Sciatic nerve (tissue), 2 donors: ENCODE data around the gene MYO19. TPM values are rescaled to one million over a fixed set of nuclear protein-coding genes. Genes with fewer than 3 reads are reported as not detected.
"Not testable (repeated sequence)": the region's sequence is repeated elsewhere in the genome, so short reads cannot be mapped to it uniquely, and the experiment has no call there.

Source experiments
- ATAC-seq: fragments of 200-7000 bp; cut with Tn5 transposase; one replicate; pipeline ENCODE4 v1.9.1; 2020; ENCODE audit warnings: mild to moderate bottlenecking, moderate library complexity
- DNase-seq: peaks from one replicate; pipeline ENCODE4 v3.0.0-alpha.2; 2020; ENCODE audit warnings: low spot score
- intact Hi-C: fragments of 100-400 bp; cut with DNase I; formaldehyde crosslinking; loops from one replicate; pipeline ENCODE4 v1.14.2; 2022
- total RNA-seq: library from RNA; stranded (reverse); fragmentation: NEBNext Ultra II Directional; extraction: Animal tissue kit (Norgen Biotek cat#: 25700); gene quantifications from one replicate; pipeline ENCODE4 v1.2.1, GENCODE V29; 2021
- donor health status: DM: no; HTN: no; CAD: no.
- donor health status: DM: no; HTN: no; CAD: no.

MYO19 gene
- total RNA-seq, 1 donor from 2014 or later, result 46.5 TPM

DNA sequence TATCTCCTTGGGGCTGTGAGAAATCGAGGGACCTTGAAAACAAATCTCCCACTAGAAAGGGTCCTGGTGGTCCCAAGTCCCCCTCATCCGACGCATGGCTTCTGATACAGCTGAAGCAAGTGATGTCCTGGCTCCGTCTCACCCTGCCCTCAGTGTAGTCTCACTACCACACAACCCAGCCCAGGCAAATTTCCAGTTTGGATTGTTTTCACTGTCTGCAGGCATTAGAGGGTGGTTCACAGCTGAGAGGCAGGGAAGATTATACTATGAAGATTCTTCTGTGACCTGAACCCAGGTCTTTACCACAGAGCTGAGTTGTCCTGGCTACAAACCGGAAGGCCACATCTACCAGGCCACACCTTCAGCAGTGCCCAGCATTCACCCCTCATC lies 30.5 kb downstream of the MYO19 start:
- ATAC-seq (no peak), DNase-seq (no peak)
- intact Hi-C loops, result no loop called here

DNA sequence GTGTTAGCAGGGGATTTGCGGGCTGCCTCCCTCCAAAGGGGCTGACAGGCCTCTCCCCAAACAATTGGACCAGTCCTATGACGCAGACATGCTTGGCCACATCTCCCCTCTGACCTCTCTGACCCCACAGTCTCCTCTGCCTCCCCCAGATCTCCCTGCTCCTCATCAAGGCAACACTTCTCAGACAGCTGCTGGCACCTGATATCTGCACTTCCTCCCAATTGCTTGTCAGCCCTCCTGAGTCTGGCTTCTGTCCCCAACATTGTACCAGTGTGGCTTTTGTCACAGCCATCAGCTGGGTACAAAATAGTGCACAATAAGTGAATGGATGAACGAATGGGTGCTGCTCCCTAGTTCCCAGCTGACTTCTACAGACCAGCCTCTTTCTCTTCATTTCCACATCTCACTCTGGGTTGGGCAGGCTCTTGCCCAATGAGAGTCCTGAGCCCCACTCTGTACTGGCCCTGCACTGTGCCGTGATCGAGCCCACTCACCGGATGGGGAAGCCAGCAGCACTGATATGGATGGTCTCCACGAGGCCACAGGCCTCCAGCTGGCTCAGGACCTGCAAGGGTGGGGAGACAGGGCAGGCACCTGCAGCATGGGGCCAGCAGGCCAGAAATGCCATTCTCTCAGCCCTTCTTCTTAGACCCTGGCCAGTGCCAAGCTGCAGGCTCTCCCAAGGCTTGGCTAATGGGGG lies 31.1 kb downstream of the MYO19 start:
- intact Hi-C loops, result no loop called here
- no peak for ATAC-seq
- no peak for DNase-seq

DNA sequence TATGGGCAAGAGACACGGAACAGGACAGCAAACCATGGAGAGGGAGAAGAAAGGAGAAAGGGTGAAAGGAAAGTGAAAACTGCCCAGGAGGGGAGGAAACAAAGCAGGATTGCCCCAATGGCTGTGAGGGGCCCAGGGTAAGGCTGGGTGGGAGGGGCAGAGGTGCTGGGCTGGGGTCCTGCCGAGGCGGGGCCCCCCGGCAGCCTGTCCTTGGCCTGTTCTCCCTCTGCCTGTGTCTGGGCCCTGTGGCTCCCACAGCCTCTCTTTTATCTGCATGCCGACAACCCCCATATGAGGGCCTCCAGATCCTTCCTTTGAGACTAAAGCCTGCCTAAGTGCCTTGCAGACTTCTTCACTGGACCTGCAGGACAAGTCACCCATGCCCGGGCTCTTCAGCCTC lies 32.7 kb downstream of the MYO19 start:
- DNase-seq (no peak), ATAC-seq (no peak)
- intact Hi-C loops, result no loop called here

DNA sequence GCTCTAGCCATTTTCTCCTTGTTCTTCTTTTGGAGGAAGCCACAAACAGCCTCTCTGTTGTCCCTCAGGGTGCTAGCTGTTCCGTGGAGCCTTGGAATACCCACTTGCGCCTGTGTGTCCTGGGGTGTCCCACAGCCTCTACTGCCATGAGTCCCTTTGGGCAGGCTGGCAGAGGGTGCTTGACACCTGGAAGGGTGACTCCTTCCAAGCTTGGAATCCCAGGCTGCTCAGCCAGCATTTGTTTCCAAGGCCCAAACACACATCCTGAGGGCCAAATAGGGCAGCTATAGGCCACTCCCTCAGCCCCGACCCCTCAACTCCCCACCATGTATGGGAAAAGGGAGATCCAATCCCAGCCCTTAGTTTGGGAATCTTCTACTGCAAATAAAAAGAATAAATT lies 33.3 kb downstream of the MYO19 start:
- intact Hi-C loops, result no loop called here
- DNase-seq, result no peak
- no peak for ATAC-seq

DNA sequence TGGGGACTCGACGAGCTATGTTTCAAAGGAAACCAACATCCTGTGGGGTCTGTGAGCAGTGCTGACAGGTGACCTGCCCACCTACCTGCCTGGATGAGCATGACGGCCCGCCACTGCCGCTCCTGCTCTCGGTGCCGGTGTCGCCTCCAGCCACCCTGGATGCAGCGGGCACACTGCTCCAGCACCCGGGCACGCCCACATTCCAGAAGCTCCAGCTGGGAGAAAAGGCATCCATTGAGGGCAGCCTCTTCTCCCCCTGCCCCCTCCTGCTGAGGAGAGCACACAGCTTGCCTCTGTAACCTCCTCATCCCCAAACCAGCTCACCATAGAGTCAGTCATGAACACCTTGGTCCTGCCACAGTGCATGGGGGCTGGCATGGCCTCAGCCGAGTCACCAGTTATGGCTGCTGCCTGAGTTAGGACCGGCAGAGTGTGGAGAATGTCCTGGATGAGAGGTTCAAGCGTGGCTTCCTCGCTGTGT lies 33.9 kb downstream of the MYO19 start:
- DNase-seq (no peak), ATAC-seq (no peak)
- intact Hi-C loops, result no loop called here

DNA sequence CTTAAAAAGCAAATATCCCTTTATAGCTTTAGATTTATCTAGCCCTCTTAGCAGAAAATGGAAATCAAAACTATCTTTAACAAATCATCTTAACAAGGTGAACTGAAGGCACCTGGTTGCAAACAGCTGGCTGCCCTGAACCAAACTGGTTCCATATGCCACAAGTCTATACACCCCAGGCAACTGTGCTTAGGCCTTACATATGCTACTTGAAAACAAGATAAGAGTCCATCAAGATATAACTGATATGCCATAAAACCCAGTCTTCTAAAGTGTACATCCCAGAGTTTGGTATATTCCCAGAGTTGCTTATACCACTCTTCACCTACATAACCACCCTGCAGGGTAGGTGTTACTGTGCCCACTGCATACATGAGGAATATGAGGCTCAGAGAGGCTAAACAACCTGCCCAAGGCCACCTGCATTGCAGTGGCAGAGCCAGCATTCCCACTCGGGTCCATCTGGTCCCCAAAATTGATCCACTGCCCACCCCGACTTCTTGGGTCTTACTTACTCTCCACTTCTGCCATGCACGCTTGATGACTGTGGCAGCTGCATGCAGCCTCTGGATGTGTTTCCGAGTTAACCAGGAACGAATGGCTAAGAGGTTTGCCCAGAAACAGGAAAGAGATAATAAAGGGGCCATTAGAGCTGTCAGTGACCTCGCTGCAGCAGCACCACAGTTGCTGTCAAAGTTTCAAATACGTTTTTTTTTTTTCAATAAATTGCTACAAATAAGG lies 35.9 kb downstream of the MYO19 start:
- ATAC-seq (no peak), DNase-seq (no peak)
- intact Hi-C loops, result no loop called here

DNA sequence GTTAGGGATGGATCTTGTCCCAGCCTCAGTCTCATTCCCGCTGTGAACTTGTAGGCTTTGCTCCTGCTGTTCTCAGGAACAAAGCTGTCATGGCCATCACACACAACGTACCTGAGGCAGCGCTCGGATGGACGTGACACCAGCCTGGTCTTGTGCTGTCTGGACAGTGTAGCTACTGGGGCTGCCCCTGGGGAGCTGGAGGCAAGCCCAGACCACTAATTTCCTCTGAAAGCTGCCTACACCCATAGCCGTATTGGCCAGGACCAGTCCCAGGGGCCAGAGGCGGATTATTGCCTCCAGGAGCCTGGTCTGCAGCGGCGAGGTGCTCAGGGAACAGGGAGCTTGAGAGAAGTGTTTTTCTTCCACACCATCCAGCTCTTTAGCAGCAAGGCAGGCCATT lies 36.5 kb downstream of the MYO19 start:
- peak; percentile 9 for ATAC-seq
- DNase-seq, result no peak
- intact Hi-C loops, result no loop called here

DNA sequence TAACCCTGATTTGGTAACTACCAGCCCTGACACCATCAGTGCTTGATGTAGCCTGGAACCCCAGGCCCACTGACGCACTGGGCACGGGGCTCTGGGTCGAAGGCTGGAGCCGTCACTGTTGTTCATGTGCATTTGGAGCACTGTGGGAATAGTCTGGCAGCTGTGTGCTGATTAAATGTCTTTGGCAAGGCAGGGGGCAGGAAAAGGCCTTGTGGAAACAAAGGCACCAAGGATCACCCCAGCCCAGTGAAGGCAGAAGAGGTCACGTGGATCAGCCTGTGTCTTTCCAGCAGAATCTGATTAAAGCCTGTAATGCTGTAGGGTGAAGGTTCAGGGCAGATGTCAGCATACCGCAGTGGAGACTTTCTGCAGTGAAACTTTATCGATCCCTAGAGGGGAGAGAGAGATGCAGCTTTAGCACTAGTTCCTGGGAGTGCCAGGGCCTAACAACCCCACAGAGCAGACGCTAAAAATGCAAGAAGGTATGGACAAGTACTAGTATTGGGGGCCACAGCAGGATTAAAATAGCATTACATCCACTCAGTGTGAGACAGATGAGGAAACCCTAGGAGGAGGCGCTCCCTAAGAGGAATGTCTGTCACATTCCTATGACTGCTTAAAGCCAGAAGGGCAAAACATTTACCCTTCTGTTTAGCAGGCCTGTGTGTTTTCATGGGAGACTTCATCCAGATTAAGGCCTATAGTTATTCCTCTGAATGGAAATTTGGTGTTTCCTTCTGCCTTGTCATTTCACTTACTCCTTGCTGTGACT lies 38.5 kb downstream of the MYO19 start:
- ATAC-seq, result no peak

DNA sequence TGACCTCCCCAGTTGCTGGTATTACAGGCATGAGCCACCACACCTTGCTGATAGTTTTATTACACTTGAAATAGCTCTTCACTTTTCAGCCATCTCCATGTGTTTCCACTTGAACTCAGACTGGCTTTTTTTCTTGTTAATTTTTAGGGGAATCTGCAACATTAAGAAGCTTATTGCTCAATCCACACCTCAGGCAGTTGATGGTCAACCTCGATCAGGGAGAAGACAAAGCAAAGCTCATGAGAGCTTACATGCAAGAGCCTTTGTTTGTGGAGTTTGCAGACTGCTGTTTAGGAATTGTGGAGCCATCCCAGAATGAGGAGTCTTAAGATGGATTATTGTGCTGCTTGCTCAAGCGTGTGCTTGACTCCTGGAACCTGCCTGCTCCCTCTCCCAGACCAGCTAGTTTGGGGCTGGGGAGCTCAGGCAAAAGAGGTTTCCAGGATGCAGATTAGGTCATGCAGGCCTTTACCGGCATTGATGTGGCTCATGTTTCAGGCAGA lies 39.5 kb downstream of the MYO19 start:
- intact Hi-C loops, result no loop called here
- ATAC-seq (no peak), DNase-seq (no peak)

More for the DNA sequence above, 38.5 kb downstream of the MYO19 start:
- intact Hi-C loops, result no loop called here
- DNase-seq, result no peak

DNA sequence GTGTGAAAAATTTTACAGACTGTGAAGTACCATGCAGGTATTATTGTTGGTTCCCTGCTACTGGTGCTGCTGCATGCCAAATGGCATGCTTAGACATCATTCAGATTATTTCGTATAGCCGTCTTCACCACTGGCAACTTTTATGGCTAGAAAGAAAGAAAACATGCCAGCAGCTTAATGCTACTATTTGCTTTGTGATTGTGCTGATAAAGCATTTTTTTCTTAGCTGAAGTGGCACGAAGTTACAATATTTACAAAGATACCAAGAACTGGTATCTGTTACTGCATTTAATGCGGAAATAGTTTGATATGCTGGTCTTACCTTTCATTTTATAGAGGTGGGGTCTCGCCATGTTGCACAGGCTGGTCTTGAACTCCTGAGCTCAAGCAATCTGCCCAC lies 40.0 kb downstream of the MYO19 start:
- DNase-seq (no peak), ATAC-seq (no peak)
- intact Hi-C loops, result no loop called here

DNA sequence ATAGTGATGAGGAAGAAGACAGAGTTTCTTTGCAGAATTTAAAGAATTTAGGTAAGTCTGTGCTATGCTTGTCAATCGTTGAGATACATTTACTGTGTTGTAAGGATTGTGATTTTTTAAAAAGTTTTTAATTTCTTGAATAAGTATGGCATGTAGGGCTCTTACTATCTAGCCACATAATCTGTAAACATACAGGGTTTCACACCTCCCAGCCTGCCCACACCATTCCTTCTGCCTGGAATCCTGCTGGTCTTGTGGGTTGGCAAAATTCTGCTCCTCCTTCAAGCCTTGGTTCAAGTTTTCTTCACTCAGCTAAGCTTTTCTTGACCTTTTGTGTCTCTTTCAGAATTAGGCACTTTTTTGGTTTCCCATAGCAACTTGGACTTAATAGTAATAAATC lies 40.7 kb downstream of the MYO19 start:
- DNase-seq (no peak), ATAC-seq (no peak)
- intact Hi-C loops, result no loop called here

DNA sequence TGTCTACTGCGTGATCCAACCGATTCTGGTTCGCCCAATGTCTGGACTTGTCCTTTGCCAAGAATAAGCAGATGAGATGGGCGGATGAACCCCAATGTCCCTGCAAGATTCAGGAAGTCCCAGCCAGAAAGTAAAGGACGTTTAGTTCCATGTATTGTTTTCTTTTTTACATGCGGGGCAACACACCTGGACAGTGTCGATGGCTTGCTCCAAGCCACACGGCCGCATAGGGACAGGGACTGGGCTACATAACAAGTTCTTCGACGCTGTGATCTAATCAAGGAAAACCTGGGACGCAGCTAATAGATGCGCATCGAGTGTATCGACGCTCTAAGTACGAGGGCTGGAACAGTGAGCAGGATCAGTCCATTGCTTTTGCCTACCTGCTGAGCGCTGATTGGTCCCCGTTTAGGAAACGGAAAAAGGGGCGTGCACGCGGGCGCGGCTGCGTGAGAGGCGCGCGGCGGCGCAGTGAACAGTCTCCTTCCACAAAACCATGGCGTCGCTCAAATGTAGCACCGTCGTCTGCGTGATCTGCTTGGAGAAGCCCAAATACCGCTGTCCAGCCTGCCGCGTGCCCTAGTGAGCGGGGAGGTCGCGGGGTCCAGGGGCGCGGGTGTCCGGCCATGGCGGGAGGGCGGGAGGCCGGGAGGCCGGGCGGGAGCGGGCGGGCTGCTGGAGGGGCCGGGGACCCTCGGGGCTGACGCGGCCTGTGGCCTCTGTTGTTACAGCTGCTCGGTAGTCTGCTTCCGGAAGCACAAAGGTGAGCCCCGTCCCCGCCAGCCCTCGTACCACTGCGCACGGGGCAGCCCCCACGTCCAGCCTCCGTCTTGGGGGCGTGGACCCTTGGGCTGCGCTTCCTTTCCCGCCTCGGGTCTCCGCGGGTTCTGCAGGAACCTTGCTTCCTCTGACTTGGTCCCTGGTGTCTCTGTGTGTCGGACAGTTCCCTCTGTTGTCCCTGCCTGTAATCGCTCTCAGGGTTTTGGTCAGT lies 48.2 kb downstream of the MYO19 start, which contains the start of gene ZNHIT3:
ZNHIT3 (plus strand) TSS at position 478 of the 991 bp plus-strand sequence; CDS start at position 497, 19 bp downstream.
- intact Hi-C loops, result loop anchor here (10.0 kb wide), 1 partner anchor 522 kb away; no protein-coding TSS in a partner anchor
- peak; percentile 97 for ATAC-seq
- DNase-seq, result peak; percentile 94

DNA sequence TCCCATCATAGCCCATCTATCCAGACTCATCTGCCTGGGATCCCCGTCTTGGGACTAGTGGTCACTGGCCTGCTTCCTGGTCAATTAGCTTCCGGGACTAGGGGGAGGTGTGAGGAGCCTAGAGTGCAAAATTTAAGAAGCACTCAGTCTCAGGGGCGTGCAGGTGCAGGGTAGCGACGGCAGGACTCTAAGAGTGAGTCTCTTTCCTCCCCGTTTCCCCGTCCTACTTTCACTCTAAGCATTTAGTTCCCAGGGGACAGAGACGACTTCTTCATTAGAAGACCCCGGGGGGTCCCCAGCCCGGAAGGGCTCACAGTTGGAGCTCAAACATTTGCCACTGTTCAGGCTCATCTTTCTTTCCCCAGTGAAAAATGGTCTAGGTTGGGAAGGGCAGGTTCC lies 48.9 kb downstream of the MYO19 start:
- DNase-seq (no peak), ATAC-seq (no peak)
- intact Hi-C loops, result loop anchor here (10.0 kb wide), 1 partner anchor 521 kb away; no protein-coding TSS in a partner anchor

DNA sequence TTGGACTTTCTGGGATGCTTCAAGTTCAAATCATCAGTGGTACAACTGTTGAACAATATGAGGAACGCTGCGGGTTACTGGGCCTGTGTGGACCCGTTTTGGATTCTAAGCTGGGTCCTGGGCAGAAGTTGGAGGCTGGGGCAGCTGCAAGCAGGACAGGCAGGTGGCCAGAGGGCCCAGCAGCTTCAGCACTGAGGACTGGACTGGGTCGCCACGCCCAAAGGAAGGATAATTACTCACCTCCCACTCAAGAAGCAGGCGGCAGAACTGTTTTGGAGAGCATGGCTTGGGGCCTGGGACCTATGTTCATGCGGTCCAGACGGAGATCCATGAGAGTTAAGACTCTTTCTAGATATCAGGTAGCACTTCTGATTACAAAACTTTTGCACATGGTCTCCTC lies 49.6 kb downstream of the MYO19 start:
- intact Hi-C loops, result loop anchor here (10.0 kb wide), 1 partner anchor 520 kb away; no protein-coding TSS in a partner anchor
- ATAC-seq (no peak), DNase-seq (no peak)

DNA sequence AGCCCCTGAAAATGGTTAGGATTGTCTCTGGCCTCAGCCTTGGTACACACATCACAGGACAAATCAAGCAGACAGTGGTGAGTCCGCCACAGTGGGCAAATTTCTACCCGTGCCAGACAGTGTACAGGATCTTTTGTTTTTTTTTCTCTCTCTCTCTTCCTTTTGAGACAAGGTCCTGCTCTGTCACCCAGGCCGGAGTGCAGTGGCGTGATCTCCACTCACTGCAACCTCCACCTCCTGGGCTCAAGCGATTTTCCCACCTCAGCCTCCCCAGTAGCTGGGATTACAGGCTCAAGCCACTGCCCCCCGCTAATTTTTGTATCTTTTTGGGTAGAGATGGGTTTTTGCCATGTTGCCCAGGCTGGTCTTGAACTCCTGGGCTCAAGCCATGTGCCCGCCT lies 50.6 kb downstream of the MYO19 start:
- ATAC-seq, DNase-seq: not testable (repeated sequence)
- intact Hi-C loops, result loop anchor here (10.0 kb wide), 1 partner anchor 519 kb away; no protein-coding TSS in a partner anchor

DNA sequence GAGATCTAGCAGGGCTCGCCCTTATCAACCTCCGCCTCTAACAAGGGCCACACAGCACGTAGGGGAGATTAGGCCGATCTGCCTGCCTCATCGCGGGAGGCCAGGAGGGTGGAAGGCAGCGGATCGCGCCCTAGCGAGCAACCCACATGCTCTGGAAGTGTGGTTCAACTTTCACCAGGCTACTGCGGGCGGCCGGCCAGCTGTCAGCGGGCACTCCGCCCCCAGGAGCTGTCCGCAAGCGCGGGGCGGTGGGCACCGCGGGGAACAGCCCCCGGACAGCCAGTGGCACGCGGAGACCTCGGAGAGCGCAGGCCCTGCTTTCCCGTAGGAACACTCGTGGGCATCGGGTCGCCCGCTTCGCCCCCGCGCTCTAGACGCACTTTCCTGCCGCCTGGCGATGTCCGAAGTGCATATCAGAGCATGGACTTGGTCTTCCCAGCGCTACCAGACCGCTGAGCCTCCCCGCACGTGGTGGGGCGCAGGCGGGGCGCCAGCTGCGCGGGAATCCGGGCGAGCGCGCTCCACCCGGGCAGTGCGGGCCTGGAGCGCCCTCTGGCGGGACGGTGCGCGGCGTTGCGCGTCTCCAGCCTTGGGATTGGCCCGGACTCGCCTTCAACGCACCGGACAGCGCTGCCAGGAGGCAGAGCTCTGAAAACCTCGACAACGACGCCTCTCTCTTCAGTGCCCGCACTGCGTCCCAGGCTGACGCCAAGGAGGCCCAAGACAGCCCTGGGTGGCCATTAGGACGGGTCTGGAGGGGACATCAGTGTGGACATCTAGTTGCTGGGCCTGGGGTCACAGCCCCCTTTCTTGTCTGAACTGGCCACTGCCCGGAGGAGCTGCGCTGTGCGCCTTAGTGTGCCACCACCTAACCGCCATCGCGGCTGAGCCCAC lies 51.8 kb downstream of the MYO19 start:
- ATAC-seq (peak; percentile 87), DNase-seq (peak; percentile 91)
- intact Hi-C loops, result loop anchor here (10.0 kb wide), 1 partner anchor 518 kb away; no protein-coding TSS in a partner anchor

DNA sequence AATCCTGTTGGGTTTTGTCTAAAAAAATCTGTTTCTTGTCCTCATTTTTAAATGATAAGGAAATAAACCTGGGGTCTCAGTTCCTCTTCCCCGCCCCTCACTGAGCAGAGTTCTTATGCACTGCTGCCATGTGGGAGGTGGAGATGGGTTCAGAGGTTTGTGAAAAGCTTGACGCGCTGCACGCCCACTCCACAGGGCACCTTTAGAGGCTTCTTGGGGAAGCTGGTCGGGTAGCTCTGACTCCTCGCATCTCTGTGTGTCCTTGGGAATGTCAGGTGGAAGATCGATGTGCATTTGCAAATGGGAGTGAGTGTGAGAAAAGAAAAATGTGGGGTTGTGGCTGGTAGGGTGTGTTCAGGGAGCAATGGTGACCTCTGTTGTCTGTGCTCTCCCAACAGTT lies 52.8 kb downstream of the MYO19 start:
- DNase-seq, result no peak
- ATAC-seq, result no peak
- intact Hi-C loops, result loop anchor here (10.0 kb wide), 1 partner anchor 517 kb away; no protein-coding TSS in a partner anchor
